Measurements from ENCODE around the gene RGS8. TPM values are rescaled to one million over a fixed set of nuclear protein-coding genes. Genes with fewer than 3 reads are reported as not detected.

Gene RGS8
- total RNA-seq, 2 donors from 2014 or later = 5.6 to 25.0 TPM

GRCh38 chr1:182664296-182664695 lies 20.1 kb downstream of the RGS8 start:
- Histone ChIP-seq H3K27me3 (ENCODE audit: control insufficient read depth, insufficient read depth, low read length, poor library complexity, severe bottlenecking) (no peaks in the 10 kb centered on the region), H3K4me3 (ENCODE audit: low read length) (no peak overlapping the region), H3K9ac (ENCODE audit: extremely low read depth, low read length, poor library complexity, severe bottlenecking) (no peak overlapping the region), H3K27ac (ENCODE audit: low read depth, low read length) (no peak overlapping the region), H3K36me3 (ENCODE audit: control insufficient read depth, insufficient read depth, low read length) (no peaks in the 10 kb centered on the region), H3K9me3 (ENCODE audit: control insufficient read depth, low read length) (no peaks in the 10 kb centered on the region), H3K4me1 (ENCODE audit: control insufficient read depth, insufficient read depth, low read length) (no peaks in the 10 kb centered on the region)
- no peak for DNase-seq
- TF ChIP-seq, protein P1, sequence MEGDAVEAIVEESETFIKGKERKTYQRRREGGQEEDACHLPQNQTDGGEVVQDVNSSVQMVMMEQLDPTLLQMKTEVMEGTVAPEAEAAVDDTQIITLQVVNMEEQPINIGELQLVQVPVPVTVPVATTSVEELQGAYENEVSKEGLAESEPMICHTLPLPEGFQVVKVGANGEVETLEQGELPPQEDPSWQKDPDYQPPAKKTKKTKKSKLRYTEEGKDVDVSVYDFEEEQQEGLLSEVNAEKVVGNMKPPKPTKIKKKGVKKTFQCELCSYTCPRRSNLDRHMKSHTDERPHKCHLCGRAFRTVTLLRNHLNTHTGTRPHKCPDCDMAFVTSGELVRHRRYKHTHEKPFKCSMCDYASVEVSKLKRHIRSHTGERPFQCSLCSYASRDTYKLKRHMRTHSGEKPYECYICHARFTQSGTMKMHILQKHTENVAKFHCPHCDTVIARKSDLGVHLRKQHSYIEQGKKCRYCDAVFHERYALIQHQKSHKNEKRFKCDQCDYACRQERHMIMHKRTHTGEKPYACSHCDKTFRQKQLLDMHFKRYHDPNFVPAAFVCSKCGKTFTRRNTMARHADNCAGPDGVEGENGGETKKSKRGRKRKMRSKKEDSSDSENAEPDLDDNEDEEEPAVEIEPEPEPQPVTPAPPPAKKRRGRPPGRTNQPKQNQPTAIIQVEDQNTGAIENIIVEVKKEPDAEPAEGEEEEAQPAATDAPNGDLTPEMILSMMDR (conservative IDR thresholded peaks at IDR 0.05) = no peak
- H3K4me3 Mint-ChIP-seq = no peak overlapping the region
- WGBS, 2 experiments (ENCODE audit: insufficient coverage in 1 of 2, insufficient read length in 1 of 2) = 88% methylated on average over 3 of the region's 3 CpGs; no CpG with 5 or more reads in 1 of the 2 experiments
- peaks cover 32% of the 10 kb centered on the region for H3K4me1 Mint-ChIP-seq
- peaks cover 12% of the 10 kb centered on the region for H3K27me3 Mint-ChIP-seq (ENCODE audit: insufficient read depth)
- peaks cover 1% of the 10 kb centered on the region for H3K36me3 Mint-ChIP-seq (ENCODE audit: low read depth)
- H3K27ac Mint-ChIP-seq = no peak overlapping the region
- no peaks in the 10 kb centered on the region for H3K9me3 Mint-ChIP-seq

- H3K4me1 Mint-ChIP-seq = peaks cover 31% of the 10 kb centered on the region
- H3K4me3 Mint-ChIP-seq = no peak overlapping the region
- H3K27ac ChIP-seq (ENCODE audit: low read depth, low read length) = no peak overlapping the region
- H3K9me3 ChIP-seq (ENCODE audit: control insufficient read depth, low read length) = no peaks in the 10 kb centered on the region
- peaks cover 1% of the 10 kb centered on the region for H3K36me3 Mint-ChIP-seq (ENCODE audit: low read depth)
- no peaks in the 10 kb centered on the region for H3K9me3 Mint-ChIP-seq
- no peak for DNase-seq
- no peaks in the 10 kb centered on the region for H3K27me3 ChIP-seq (ENCODE audit: control insufficient read depth, insufficient read depth, low read length, poor library complexity, severe bottlenecking)
- peaks cover 12% of the 10 kb centered on the region for H3K27me3 Mint-ChIP-seq (ENCODE audit: insufficient read depth)
- 80 to 96% methylated on average over 3 of the region's 3 CpGs for WGBS, 2 experiments (ENCODE audit: insufficient coverage in 1 of 2, insufficient read length in 1 of 2)
- no peak overlapping the region for H3K4me3 ChIP-seq (ENCODE audit: low read length)
- peak overlapping the region; percentile 83 for H3K27ac Mint-ChIP-seq
- H3K36me3 ChIP-seq (ENCODE audit: control insufficient read depth, insufficient read depth, low read length) = no peaks in the 10 kb centered on the region
- H3K4me1 ChIP-seq (ENCODE audit: control insufficient read depth, insufficient read depth, low read length) = no peaks in the 10 kb centered on the region
- TF ChIP-seq, protein P1 (conservative IDR thresholded peaks at IDR 0.05) = no peak
- no peak overlapping the region for H3K9ac ChIP-seq (ENCODE audit: extremely low read depth, low read length, poor library complexity, severe bottlenecking)
These were observed 21.4 kb downstream of the RGS8 start for GRCh38 chr1:182662956-182663355.

DNA sequence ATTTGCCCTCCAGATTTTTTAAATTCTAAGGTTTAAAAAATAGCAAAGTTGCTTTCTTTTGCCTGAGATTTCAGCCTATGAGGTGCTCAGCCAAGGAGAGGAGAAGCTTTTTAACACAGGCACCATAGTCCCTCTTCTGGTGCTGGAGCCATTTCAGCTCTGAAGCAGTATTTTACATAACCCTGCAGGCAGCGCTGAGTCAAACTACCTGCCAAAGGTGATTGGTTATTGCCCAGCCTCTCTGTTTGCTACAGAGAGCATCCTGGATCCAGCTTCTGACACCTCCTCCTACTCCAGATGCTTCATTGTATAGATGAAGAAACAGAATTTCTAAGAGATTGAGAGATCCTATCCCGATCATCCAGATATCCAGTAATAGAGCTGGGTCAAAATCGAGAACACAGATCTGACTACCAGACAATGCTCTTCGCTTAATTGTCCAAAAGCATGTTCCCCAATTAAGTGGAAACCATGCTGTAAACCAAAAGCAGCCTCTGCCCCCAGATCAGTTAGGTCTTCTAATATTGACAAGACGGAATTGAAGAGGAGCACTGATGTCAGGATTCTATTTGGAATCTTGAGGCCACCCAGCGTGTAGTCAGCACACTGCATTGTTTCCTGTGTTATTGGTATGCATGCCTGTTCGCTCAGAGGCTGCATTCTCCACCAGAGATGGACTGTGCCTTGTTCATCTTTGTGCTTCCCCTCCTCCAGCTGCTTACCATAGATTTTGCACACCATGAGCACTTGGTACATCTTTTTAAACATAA lies 22.1 kb downstream of the RGS8 start:
- peak; percentile 78 for DNase-seq
- Histone ChIP-seq H3K27me3 (ENCODE audit: control insufficient read depth, insufficient read depth, low read length, poor library complexity, severe bottlenecking) (no peaks in the 10 kb centered on the region), H3K4me3 (ENCODE audit: low read length) (no peak overlapping the region), H3K9ac (ENCODE audit: extremely low read depth, low read length, poor library complexity, severe bottlenecking) (no peak overlapping the region), H3K9me3 (ENCODE audit: control insufficient read depth, low read length) (no peaks in the 10 kb centered on the region), H3K4me1 (ENCODE audit: control insufficient read depth, insufficient read depth, low read length) (no peaks in the 10 kb centered on the region), H3K27ac (ENCODE audit: low read depth, low read length) (peak overlapping the region; percentile 15), H3K36me3 (ENCODE audit: control insufficient read depth, insufficient read depth, low read length) (no peaks in the 10 kb centered on the region)
- peaks cover 31% of the 10 kb centered on the region for H3K4me1 Mint-ChIP-seq
- TF ChIP-seq, protein P1 (conservative IDR thresholded peaks at IDR 0.05) = peak; percentile 20
- H3K27ac Mint-ChIP-seq = peak overlapping the region; percentile 83
- peaks cover 1% of the 10 kb centered on the region for H3K36me3 Mint-ChIP-seq (ENCODE audit: low read depth)
- H3K4me3 Mint-ChIP-seq = no peak overlapping the region
- H3K27me3 Mint-ChIP-seq (ENCODE audit: insufficient read depth) = peaks cover 12% of the 10 kb centered on the region
- 59 to 72% methylated on average over 6 to 7 of the region's 7 CpGs for WGBS, 2 experiments (ENCODE audit: insufficient coverage in 1 of 2, insufficient read length in 1 of 2)
- H3K9me3 Mint-ChIP-seq = no peaks in the 10 kb centered on the region

Data from endodermal cell (in vitro differentiated cells).